OCI-M2 (cell line): ENCODE results near the gene UBL4A.

Experiments used
- DNase-seq: peaks from one replicate; lab custom pipeline; 2025; ENCODE audit not compliant: unreplicated experiment; lab: John Stamatoyannopoulos, UW

UBL4A gene

GRCh38 chrX:154464806-154465365, 21.5 kb downstream of the UBL4A start:
- DNase-seq: no peak

DNA sequence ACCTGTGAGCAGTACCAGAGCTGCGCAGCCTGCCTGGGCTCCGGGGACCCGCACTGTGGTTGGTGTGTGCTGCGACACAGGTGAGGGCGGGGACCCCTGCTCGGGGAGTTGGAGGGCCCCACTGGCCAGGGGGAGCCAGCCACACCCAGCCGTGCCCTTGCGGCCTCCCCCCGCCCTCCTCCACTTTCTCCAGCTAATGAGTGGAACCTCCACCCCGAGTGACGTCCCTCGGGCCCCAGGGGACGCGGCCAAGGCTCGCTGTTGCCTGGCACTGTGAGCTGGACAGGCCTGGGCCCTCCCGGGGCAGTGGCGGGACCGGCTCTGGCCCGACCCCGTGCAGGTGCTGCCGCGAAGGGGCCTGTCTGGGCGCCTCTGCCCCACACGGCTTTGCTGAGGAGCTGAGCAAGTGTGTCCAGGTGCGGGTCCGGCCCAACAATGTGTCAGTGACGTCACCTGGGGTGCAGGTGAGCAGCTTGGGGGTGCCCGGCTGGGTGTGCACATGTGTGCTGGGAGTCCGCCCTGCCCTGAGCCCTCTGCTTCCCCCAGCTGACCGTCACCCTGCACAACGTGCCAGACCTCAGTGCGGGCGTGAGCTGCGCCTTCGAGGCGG, 22.7 kb downstream of the UBL4A start:
- DNase-seq: no peak

- DNase-seq: no peak
Measured at GRCh38 chrX:154462396-154462795, 24.0 kb downstream of the UBL4A start.

DNA sequence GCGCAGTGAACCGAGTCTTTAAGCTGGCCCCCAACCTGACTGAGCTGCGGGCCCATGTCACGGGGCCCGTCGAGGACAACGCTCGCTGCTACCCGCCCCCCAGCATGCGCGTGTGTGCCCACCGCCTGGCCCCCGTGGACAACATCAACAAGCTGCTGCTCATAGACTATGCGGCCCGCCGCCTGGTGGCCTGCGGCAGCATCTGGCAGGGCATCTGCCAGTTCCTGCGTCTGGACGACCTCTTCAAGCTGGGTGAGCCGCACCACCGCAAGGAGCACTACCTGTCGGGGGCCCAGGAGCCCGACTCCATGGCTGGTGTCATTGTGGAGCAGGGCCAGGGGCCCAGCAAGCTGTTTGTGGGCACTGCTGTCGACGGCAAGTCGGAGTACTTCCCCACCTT, 26.1 kb downstream of the UBL4A start:
- no peak for DNase-seq

GRCh38 chrX:154459832-154460231, 26.6 kb downstream of the UBL4A start:
- DNase-seq: no peak

DNA sequence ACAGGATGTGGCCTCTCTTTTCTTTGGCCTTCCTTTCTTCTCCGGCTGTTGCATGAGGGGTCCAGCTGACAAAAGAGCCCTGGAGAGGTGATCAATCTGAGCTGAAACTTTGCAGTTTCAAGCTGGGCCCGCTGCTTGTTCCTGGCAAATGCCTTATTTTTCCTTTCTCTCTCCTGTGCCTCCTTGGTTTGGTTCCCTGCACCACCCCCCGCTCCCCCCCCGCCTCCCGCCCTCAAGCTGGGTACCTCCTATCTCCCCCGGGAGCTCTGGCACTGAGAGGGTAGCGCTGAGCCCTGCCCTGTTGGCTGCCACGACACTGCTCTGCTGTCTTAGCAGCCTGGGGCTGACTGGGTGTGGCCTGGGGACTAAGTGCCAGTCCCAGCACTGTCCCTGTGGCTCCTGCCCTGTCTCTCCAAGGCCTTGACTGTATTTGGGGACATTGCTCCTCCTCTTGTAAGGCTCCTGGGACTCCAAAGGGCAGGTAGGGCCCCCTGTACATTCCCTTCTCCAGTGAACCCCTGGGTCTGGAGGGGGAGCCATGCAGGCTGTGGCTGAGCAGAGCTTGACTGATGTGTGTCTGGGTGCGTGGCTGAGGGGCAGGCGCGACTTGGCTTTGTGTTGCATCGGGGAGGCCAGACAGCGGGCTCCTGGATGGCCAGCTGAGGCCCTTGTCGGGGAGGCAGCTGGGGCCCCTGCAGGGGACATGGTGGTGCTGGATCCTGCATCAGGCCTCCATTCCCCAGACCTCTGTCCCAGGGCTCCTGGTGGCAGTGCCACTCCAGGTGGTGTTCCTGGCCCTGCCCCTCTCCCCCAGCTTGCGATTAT, 27.2 kb downstream of the UBL4A start:
- no peak for DNase-seq

DNA sequence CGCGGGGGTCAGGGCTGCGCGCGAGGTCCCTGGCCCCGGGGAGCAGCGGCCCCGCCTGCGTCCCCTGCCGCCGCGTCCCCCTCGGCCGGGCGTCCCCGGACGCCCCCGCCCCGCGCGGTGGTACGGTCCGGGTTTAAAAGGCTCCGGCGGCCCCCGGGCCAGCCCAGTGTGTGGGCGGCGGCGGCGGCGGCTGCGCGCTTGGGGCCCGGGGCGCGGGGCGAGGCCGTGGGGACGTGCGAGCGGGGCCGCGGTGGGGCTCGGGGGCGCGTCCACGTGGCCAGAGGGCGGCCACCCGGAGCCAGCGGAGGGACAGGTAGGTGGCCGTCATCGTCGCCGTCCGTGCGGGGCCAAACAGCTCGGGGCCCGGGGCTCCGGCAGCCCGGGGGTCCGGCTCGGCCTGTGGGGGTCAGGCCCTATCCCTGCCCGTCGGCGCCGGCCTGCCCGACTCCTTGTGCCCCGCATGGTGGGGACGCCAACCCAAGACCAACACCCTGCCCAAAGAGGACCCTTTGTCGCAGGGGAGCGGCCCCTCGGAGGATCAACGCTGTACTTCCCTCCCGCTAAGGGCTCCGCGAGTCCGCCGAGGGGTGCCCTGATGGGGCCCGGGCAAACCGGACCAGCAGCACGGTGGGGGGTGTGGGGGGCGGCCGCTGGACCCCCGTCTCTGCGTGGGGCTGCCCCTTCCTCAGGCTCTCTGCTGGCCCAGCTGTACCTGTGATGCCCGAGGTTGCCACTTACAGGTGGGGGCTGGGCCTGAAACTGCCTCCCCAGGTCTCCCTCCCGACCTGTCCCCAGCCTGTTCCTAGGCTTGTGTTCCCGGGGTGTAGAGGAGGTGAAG, 28.1 kb downstream of the UBL4A start, which contains the start of gene PLXNA3:
TSS of gene PLXNA3 (plus strand) at position 166 of the 838 bp plus-strand sequence. CDS start 1,903 bp downstream, outside the sequence.
- no peak for DNase-seq

- no peak for DNase-seq
Measured at GRCh38 chrX:154457491-154458115, 28.8 kb downstream of the UBL4A start.

GRCh38 chrX:154452823-154453222, 33.6 kb downstream of the UBL4A start:
- no peak for DNase-seq

DNA sequence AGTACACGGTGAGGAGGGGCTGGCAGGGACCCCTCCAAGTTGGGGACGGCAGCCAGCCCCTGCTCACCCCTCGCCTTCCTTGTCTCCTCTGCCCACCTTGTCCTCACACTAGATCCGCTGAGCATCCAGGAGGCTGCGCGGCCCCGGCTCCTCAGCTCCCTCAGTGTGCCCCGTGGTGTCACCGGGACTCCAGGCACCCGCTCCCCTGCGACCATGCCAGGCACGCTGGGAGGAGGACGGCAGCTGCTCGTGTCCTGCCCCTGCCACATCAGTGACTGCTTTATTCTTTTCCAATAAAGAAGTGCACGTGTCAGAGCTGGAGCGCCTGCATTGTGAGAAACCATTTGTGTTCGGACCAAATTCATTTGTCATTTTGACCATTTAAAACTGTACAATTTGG, 36.1 kb downstream of the UBL4A start:
- DNase-seq: no peak

- DNase-seq: no peak
Measured at GRCh38 chrX:154449618-154450017, 36.8 kb downstream of the UBL4A start.

GRCh38 chrX:154448484-154448883, 37.9 kb downstream of the UBL4A start:
- DNase-seq: no peak

DNA sequence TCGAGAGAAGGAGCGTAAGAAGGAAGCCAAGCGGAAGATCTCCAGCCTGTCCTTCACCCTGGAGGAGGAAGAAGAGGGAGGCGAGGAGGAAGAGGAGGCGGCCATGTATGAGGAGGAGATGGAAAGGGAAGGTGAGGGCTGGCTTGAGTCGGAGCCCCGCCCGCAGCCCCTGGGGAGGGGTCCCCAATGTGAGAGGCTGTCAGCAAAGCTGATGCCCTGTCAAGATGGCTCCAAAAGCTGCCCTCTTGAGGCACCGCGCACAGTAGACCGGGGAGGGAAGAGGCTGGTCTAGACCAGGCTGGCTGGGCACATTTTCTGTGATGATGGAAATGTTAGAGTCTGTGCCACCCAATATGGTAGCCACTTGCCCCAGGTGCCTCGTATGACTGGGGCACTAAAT, 40.0 kb downstream of the UBL4A start:
- DNase-seq: no peak

DNA sequence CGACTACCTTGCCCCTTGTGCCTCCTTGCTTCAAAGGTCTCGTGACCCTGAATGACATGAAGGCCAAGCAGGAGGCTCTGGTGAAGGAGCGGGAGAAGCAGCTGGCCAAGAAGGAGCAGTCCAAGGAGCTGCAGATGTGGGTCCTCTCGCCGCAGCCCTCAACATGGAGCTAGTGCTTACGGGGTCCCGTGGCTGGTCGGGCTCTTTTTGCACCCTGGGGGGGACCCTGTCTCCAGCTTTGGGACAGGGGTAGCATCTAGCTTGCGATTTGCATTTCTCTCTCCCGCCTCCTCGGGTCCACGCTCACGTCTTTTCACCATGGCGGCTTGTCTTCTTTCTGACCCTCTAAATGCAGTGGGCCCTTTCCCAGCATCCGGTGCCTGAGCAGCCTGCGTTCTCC, 40.6 kb downstream of the UBL4A start:
- DNase-seq: no peak

GRCh38 chrX:154444755-154445246, 41.6 kb downstream of the UBL4A start:
- no peak for DNase-seq

GRCh38 chrX:154443992-154444754, 42.2 kb downstream of the UBL4A start, which contains the start of gene FAM50A:
TSS of gene FAM50A (plus strand) at chrX:154444141. CDS start at chrX:154444236, 95 bp downstream.
- no peak for DNase-seq

DNA sequence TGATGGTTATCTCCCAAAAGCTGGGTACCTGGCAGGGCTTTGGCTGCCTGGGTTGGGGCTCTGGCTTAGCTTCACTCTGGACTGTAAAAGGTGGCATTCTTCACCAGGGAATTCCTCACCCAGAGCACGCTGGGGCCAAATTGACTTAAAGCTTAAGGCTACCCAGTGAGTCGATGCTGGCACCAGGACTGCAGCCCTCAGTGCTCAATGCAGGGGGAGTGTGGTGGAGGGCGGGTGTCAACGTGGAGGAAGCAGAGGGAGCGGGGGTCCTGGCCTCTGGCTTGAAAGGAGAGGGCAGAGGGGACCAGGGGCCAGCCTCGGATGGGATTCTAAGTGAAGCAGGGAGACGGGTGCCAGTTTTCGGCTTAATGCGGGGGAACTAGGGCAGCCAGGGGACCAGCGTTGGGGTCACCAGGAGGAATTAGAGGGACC, 42.9 kb downstream of the UBL4A start:
- no peak for DNase-seq

- no peak for DNase-seq
Measured at GRCh38 chrX:154441984-154442707, 44.3 kb downstream of the UBL4A start.

DNA sequence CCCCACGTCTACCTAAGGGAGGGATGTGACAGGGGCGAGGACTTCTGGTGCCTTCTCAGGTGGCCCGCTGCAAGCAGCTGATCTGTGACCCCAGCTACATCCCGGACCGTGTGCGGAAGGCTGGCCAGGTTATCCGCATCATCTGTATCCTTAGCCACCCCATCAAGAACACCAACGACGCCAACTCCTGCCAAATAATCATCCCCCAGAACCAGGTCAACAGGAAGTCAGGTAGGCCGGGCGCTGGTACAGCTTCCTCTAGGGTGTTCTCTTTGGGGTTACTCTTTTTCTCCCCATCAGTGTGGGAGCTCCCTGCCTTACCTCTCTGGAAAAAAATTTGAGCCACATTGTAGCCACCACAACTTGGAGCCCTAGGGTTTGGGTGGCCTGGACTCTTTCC, 44.9 kb downstream of the UBL4A start:
- DNase-seq: no peak
